Activated CD4-positive, alpha-beta memory T cell treated with anti-CD3 and anti-CD28 coated beads, Interleukin-2, amount 10 ng/mL, durations not matched to agents 7 days and 5 days (primary cell): Measurements from ENCODE around the gene ABRAXAS1. TPM values are rescaled to one million over a fixed set of nuclear protein-coding genes. Genes with fewer than 3 reads are reported as not detected.

Experiments
- CTCF ChIA-PET: fragments of 350-600 bp; sonication (Branson Sonifier 250); formaldehyde crosslinking; loops from one replicate; lab custom pipeline; 2021; ENCODE audit warnings: antibody characterized with exemption, inconsistent platforms; lab: Charles Lee
- POLR2A ChIA-PET: fragments of 350-600 bp; sonication (Branson Sonifier 250); formaldehyde crosslinking; loops from one replicate; lab custom pipeline; 2021; ENCODE audit warnings: antibody characterized with exemption; lab: Charles Lee
- DNase-seq: peaks from one replicate; pipeline ENCODE4 v3.0.0-alpha.2; 2020
- H3K27ac Mint-ChIP-seq: one replicate; pipeline ENCODE4 v1.8.0; 2021; ENCODE audit warnings: mild to moderate bottlenecking, mixed read lengths
- H3K27me3 Mint-ChIP-seq: one replicate; pipeline ENCODE4 v1.8.0; 2021; ENCODE audit warnings: mixed read lengths
- H3K36me3 Mint-ChIP-seq: one replicate; pipeline ENCODE4 v1.8.0; 2021; ENCODE audit warnings: low read depth, mixed read lengths
- H3K4me1 Mint-ChIP-seq: one replicate; pipeline ENCODE4 v1.8.0; 2021; ENCODE audit warnings: mixed read lengths
- H3K4me3 Mint-ChIP-seq: one replicate; pipeline ENCODE4 v1.8.0; 2021; ENCODE audit warnings: mild to moderate bottlenecking, mixed read lengths
- H3K9me3 Mint-ChIP-seq: one replicate; pipeline ENCODE4 v1.8.0; 2021; ENCODE audit warnings: mixed read lengths
- total RNA-seq, 2 experiments: library from RNA; stranded (reverse); gene quantifications; one replicate each; pipeline ENCODE4 v1.2.3, GENCODE V29; 2021

ABRAXAS1 gene
- total RNA-seq, 2 experiments from 2014 or later = 11.2 to 13.7 TPM

DNA sequence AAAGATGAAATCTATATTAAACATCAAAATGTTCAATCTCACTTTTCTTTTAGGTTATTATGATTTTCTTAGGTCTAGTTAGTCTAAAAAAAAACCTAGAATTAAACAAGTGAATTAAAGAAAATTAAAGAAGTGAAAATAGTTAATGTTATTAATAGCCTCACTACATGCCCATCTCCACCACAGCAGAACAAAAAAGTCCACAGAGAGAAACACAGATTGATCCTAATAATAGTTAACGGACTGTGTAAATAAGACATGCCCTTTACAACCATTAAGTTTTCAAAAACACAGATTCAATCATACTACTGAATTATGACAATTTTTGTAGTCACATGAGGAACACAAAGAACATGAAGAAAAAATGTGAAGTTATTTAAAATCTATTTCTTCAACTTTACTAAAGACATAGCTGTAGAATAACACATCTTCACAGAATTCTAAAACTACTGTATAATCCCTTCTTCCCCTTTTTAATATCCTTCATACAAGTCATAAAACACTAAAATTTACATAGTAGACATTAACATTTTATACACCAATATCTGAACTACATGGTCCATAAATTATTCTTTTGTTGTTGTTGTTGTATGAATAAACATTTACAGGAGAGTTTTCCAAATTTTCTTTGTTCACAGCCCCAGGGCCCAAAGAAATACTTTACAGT, 44.6 kb downstream of the ABRAXAS1 start:
- Mint-ChIP-seq H3K9me3 (no peaks in the 10 kb centered on the region), H3K27ac (no peak overlapping the region), H3K4me3 (no peak overlapping the region), H3K36me3 (peaks cover 41% of the 10 kb centered on the region), H3K4me1 (no peaks in the 10 kb centered on the region), H3K27me3 (no peaks in the 10 kb centered on the region)
- ChIA-PET POLR2A (no interaction called here), CTCF (no interaction called here)
- no peak for DNase-seq

DNA sequence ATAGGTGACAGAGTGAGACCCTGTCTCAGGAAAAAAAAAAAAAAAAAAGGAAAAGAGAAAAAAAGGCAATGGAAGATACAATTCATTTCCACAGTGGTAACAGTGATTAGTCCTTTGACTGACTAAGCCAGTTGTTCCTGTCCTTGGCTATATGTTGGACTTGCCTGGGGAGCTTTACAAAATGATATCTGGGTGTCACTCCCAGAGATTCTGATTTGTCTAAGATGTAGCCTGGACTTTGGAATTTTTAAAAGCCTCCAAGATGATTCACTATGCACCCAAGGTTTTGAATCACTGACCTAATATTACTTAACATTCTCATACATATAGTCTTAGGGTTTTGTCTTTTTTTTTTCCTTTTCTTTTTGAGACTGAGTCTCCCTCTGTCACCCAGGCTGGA, 46.2 kb downstream of the ABRAXAS1 start:
- ChIA-PET POLR2A (no interaction called here), CTCF (no interaction called here)
- H3K9me3 Mint-ChIP-seq = no peaks in the 10 kb centered on the region
- DNase-seq = no peak
- no peak overlapping the region for H3K27ac Mint-ChIP-seq
- H3K4me1 Mint-ChIP-seq = no peaks in the 10 kb centered on the region
- H3K36me3 Mint-ChIP-seq = peaks cover 40% of the 10 kb centered on the region
- no peaks in the 10 kb centered on the region for H3K27me3 Mint-ChIP-seq
- H3K4me3 Mint-ChIP-seq = no peak overlapping the region

DNA sequence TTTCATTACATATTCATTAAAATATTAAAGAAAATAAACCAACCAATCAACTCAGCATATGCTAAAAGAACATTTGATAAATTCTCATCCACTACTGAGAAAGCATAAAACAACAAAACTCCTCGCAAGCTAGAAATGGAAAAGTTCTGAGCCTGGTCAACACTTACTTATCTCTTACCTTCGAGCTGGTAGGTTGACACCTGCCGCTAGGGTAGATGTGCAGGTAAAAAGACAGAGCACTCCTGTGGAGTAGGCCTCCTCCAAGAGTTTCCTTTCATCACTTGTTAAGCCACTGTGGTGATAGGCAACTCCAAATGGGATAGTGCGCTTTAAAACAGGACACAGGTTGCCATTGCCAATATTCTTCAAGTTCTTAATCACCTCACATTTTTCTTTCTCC, 48.2 kb downstream of the ABRAXAS1 start:
- H3K4me3 Mint-ChIP-seq = no peak overlapping the region
- H3K4me1 Mint-ChIP-seq = no peaks in the 10 kb centered on the region
- H3K9me3 Mint-ChIP-seq = no peaks in the 10 kb centered on the region
- H3K27ac Mint-ChIP-seq = no peak overlapping the region
- H3K36me3 Mint-ChIP-seq = peaks cover 39% of the 10 kb centered on the region
- CTCF ChIA-PET = no interaction called here
- no peak for DNase-seq
- H3K27me3 Mint-ChIP-seq = no peaks in the 10 kb centered on the region
- POLR2A ChIA-PET = no interaction called here

- Mint-ChIP-seq H3K27me3 (no peaks in the 10 kb centered on the region), H3K4me3 (no peak overlapping the region), H3K27ac (no peak overlapping the region), H3K4me1 (peaks cover under 1% of the 10 kb centered on the region), H3K36me3 (peaks cover 29% of the 10 kb centered on the region), H3K9me3 (no peaks in the 10 kb centered on the region)
- DNase-seq = no peak
- CTCF ChIA-PET = no interaction called here
- POLR2A ChIA-PET = no interaction called here
Observed at GRCh38 chr4:83431200-83431599, 53.7 kb downstream of the ABRAXAS1 start.

GRCh38 chr4:83418211-83418610, 66.7 kb downstream of the ABRAXAS1 start:
- ChIA-PET POLR2A (interaction anchor here (1.5 kb wide), 1 partner anchor 92 kb away, joined by 3 read pairs; no protein-coding TSS in a partner anchor), CTCF (interaction anchor here (1.3 kb wide), 1 partner anchor 10 kb away, joined by 5 read pairs; no protein-coding TSS in a partner anchor)
- Mint-ChIP-seq H3K36me3 (peaks cover 50% of the 10 kb centered on the region), H3K4me1 (no peaks in the 10 kb centered on the region), H3K27me3 (no peaks in the 10 kb centered on the region), H3K9me3 (no peaks in the 10 kb centered on the region), H3K27ac (no peak overlapping the region), H3K4me3 (no peak overlapping the region)
- no peak for DNase-seq

DNA sequence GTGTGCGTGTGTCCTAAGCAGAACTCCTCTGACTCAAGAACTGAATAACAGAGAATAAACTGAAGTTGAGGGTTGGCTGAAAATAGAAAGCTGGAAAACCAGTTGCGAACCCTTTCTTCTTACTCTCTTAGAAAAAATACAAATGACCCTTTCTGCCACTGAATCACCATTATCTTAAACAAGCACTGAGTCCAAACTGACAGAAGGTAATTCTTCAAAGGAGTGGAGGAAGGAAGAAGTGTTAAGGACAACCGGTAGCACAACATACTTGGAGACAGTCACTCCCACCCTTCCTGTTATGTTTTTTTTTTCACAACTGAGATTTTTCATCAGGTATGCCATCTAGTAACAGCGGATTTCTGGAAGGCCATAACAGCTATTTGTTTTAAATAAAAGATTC, 67.3 kb downstream of the ABRAXAS1 start:
- no peaks in the 10 kb centered on the region for H3K4me1 Mint-ChIP-seq
- no peak overlapping the region for H3K27ac Mint-ChIP-seq
- no peak for DNase-seq
- no peaks in the 10 kb centered on the region for H3K9me3 Mint-ChIP-seq
- H3K4me3 Mint-ChIP-seq = no peak overlapping the region
- ChIA-PET CTCF (interaction anchor here (1.3 kb wide), 1 partner anchor 9 kb away, joined by 5 read pairs; no protein-coding TSS in a partner anchor), POLR2A (interaction anchor here (1.5 kb wide), 1 partner anchor 91 kb away, joined by 3 read pairs; no protein-coding TSS in a partner anchor)
- H3K27me3 Mint-ChIP-seq = no peaks in the 10 kb centered on the region
- H3K36me3 Mint-ChIP-seq = peaks cover 53% of the 10 kb centered on the region

- Mint-ChIP-seq H3K4me1 (no peaks in the 10 kb centered on the region), H3K27me3 (no peaks in the 10 kb centered on the region), H3K4me3 (no peak overlapping the region), H3K27ac (no peak overlapping the region), H3K9me3 (no peaks in the 10 kb centered on the region), H3K36me3 (peaks cover 55% of the 10 kb centered on the region)
- no peak for DNase-seq
- ChIA-PET CTCF (no interaction called here), POLR2A (no interaction called here)
Observed at GRCh38 chr4:83413676-83414075, 71.2 kb downstream of the ABRAXAS1 start.

Other genes with a start within 250 kb of the ABRAXAS1 start
- 10 to 100 TPM; 20.3 to 20.7 TPM for gene COQ2, start 200.3 kb downstream of the ABRAXAS1 start, total RNA-seq
- gene HPSE, start 150.3 kb downstream of the ABRAXAS1 start, total RNA-seq = 10 to 100 TPM; 30.4 to 32.7 TPM
- gene HELQ, start 29.3 kb downstream of the ABRAXAS1 start, total RNA-seq = 10 to 100 TPM; 16.4 to 17.8 TPM
- gene MRPS18C, start 29.0 kb downstream of the ABRAXAS1 start, total RNA-seq = 10 to 100 TPM; 58.1 to 58.5 TPM
- gene GPAT3, start 51.0 kb upstream of the ABRAXAS1 start, total RNA-seq = 10 to 100 TPM; 27.2 to 27.7 TPM